Measurements from ENCODE around the gene RITA1. TPM values are rescaled to one million over a fixed set of nuclear protein-coding genes. Genes with fewer than 3 reads are reported as not detected.

The RITA1 gene
- total RNA-seq, 1 donor from 2014 or later, result 17.3 TPM

- DNase-seq (ENCODE audit: low spot score), result peak; percentile 63
Observed at GRCh38 chr12:113174461-113175384, 10.8 kb upstream of the RITA1 start.

DNA sequence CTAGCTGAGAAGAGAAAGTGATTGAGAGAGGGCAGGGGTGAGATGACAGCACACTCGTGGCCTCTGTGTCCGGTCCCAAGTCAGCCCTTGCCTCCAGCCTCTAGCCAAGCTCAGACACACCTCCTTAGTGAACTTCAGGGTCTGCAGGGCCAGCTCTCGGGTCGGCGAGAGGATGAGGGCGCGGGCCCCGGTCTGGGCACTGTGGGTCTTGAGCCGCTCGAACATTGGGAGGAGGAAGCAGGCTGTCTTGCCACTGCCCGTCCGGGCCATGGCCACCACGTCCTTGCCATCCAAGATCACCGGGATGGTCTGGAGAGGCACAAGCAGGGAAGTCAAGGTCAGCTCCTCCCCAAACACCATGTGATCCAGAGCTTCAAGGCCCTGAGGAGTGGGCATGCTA lies 6.5 kb upstream of the RITA1 start:
- no peak for DNase-seq (ENCODE audit: low spot score)

DNA sequence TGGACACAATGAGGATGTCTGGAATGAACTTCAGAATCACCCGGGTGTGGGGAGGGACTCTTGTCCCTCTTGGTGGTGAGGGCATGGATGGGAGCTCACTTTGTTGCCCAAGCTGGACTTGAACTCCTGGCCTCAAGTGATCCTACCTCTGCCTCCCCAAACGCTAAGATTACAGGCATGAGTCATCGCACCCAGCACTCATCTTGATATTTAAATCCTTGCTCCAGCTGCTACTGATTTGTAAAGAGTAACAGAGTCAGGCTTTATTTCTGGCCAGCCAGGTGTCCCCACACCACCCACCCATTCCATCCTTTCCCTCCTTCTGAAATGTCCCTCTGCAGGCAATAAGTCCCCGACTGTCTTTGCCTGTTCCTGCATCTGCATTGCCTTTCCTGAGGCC lies 5.2 kb upstream of the RITA1 start:
- DNase-seq (ENCODE audit: low spot score), result no peak

GRCh38 chr12:113181975-113182374 lies 3.5 kb upstream of the RITA1 start:
- no peak for DNase-seq (ENCODE audit: low spot score)

DNA sequence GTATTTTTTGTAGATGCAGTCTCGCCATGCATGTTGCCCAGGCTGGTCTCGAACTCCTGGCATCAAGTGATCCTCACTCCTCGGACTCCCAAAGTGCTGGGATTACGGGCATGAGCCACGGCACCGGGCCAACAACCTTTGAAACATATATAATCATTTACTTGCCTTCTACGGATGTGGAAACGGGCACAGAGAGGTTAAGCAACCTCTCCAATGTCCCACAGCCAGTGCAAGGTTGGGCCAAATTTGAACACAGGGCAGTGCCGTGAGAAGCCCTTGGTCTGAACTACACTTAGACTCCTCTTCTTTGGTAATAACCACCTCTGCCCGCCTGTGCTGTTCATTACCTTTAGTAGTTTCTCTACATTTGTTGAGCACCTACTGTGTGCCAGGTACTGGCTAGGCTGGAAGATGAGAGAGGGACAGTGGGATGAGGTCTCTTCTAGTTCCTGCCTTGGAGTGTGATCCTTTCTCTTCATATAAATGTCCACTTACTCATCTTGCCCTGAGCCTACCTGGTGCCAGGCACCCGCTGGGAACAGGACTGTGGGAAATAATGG lies 2.4 kb upstream of the RITA1 start:
- DNase-seq (ENCODE audit: low spot score), result no peak

DNA sequence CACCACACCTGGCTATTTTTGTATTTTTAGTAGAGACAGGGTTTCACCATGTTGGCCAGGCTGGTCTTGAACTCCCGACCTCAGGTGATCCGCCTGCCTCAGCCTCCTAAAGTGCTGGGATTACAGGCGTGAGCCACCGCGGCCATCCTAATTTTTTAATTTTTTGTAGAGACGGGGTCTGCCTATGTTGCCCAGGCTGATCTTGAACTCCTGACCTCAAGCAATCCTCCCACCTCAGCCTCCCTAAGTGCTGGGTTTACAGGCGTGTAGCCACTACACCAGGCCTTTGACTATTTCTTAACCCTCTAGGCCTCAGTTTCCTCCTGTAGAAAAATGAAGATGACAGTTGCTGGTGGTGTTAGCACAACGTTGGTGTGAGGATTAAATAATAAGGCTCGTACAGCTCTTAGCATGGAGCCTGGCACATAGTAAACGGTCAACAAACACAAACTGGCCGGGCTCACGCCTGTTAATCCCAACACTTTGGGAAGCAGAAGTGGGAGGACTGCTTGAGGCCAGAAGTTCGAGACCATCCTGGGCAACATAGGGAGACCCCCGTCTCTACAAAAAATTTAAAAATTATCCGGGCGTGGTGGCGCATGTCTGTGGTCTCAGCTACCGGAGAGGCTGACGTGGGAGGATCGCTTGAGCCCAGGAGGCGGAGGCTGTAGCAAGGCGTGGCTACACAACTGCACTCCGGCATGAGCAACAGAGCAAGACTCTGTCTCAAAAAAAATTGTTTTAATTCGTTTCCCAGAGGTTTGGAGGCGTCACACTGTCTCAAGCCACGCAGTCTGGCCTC lies 1.2 kb upstream of the RITA1 start:
- no peak for DNase-seq (ENCODE audit: low spot score)

GRCh38 chr12:113184900-113185179 lies 681 bp upstream of the RITA1 start:
- DNase-seq (ENCODE audit: low spot score), result peak; percentile 96

GRCh38 chr12:113186033-113186365 lies 478 bp downstream of the RITA1 start:
- DNase-seq (ENCODE audit: low spot score), result no peak

GRCh38 chr12:113186666-113187325 lies 1.3 kb downstream of the RITA1 start:
- no peak for DNase-seq (ENCODE audit: low spot score)

DNA sequence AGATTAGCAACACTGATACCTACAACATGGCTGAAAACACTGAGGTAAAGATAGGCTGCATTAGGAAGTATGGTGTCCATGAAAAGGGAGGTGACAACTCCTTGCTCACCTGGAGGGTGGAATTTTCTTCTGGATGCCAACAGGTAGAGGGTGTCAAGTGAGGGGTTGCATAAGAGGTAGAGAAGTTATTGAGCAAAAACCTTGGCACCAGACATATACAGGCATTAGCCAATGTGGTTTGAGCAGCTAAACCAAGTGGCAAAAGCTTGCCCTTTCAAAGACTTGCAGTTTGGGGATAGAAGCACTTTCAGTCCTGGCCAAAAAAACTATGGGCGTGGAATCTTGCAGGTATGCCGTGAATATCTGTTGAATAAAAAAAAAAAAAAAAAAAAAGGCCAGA lies 3.8 kb downstream of the RITA1 start:
- DNase-seq (ENCODE audit: low spot score), result no peak

DNA sequence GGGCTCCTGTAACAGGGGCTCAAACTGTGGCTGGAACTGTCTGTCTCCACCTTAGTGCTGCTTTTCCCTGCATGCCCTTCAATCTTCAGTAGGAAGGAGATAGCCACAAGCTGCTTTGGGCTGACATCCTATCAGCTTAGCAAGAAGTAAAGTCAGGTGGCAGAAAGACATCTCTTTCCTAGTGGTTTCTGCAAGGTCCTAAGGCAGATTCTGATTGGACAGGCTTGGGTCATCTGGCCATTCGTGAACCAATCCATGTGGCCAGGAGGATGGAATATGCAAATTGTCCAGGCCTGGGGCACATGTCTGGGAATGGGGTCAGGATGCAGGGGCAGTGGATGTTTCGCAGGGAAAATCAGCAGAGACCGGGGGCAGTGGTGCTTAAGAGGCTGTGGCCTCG lies 5.2 kb downstream of the RITA1 start:
- DNase-seq (ENCODE audit: low spot score), result peak; percentile 24

DNA sequence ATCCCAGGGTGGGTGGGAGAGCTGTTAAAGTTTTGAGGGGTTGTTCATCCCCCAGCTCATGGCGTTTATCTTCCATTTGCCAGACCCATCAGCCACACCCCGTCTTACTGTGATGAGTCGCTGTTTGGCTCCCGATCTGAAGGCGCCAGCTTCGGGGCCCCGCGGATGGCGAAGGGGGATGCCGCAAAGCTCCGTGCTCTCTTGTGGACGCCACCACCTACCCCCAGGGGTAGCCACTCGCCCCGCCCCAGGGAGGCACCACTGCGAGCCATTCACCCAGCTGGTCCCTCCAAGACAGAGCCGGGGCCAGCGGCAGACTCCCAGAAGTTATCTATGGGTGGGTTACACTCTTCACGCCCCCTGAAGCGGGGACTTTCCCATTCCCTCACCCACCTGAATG lies 5.7 kb downstream of the RITA1 start:
- no peak for DNase-seq (ENCODE audit: low spot score)

- DNase-seq (ENCODE audit: low spot score), result no peak
Observed at GRCh38 chr12:113194971-113195391, 9.5 kb downstream of the RITA1 start.

GRCh38 chr12:113195598-113195997 lies 10.1 kb downstream of the RITA1 start:
- no peak for DNase-seq (ENCODE audit: low spot score)

DNA sequence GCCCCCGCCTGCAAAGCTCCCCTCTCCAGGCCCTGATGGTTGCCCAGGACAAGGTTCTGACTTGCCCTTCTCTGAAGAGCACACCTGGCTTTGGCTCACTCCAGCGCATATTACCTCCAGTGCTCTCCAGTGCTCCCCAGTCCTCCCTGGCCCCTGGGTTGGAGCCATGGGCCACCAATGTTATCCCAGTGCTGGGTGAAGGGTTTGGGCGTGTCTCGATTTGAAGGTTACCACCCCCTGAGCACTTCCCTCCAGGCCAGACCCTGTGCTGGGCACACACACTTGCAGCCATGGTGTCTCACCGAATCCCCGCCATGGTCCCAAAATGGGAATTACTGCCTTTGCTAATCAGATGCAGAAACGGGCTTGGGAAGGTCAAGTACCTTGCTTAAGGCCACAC lies 11.1 kb downstream of the RITA1 start:
- DNase-seq (ENCODE audit: low spot score), result no peak

- DNase-seq (ENCODE audit: low spot score), result peak; percentile 71
Observed at GRCh38 chr12:113196990-113197389, 11.5 kb downstream of the RITA1 start.

DNA sequence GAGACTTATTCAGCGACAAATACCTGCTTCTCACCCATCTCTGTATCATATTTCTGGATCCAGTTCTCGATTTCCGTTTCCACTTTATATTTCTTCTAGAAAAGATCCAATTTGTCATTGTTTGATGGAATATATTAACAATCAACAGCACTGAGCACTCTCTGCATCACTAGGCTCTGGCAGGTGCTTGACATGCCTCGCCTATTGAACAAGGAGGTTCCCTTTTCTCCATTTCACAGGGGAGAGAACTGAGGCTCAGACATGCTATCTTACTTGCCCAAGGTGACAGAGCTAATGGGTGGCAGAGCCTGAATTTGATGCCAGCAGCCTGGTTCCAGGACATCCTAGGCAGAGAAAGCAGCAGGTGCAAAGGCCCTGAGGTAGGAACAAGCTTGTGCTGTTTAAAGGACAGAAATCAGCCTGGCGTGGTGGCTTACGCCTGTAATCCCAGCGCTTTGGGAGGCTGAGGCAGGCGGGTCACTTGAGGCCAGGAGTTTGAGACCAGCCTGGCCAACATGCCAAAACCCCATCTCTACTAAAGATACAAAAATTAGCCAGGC lies 12.1 kb downstream of the RITA1 start:
- DNase-seq (ENCODE audit: low spot score), result no peak

DNA sequence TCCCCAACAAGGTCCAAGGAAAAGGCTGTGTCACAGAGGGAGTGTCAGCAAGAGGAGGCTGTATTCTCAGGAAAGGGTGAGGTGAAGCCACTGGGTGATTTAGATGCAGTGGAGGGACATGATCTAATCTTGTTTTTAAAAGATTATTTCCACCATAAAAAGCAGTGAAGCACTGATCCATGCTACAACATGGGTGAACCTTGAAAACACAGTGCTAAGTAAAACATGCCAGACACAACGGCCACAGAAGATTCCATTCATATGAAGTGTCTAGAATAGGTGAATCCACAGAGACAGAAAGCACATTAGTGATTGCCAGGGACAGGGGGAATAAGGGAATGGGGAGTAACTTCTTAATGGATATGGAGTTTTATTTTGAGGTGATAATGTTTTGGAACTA lies 12.8 kb downstream of the RITA1 start:
- no peak for DNase-seq (ENCODE audit: low spot score)

DNA sequence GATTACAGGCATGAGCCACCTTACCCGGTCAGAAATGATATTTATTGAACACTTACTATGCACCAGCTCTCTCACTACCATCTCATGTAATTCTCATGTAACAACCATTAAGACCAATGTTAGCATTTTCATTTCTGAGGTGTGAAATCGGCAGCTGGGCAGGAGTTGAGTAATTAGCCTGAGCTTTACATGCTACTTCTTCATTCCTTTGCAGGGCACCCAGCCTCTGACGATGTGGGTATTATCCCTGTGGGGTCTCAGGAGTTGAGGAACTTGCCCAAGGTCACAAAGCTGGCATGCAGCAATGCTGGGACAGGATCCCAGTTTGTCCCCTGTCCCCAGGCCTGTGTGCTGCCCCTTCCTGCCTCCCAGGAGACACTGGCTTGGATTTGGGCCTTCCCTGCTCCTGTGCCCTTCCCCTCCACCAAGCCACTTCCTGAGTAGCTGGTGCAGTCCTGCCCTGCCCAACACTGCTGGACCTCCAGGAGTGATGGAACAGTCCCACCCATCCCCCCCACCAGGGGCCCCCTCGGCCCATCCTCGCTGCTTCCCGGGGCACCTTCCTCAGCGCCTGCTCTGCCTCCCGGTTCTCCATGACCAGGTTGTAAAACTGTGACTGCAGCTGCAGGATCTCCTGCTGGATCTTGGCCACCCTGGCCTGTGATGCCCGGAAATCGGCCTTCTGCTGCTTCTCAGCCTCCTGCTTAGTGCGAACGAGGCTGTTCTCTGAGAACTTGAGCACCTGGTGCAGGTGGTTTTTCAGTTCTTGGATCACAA lies 14.7 kb downstream of the RITA1 start:
- DNase-seq (ENCODE audit: low spot score), result no peak

- no peak for DNase-seq (ENCODE audit: low spot score)
Observed at GRCh38 chr12:113201187-113202177, 16.0 kb downstream of the RITA1 start.
